Natural killer cell (primary cell): ENCODE measurements around the gene PPP3CA. TPM values are rescaled to one million over a fixed set of nuclear protein-coding genes. Genes with fewer than 3 reads are reported as not detected.

ENCODE experiments used
- ATAC-seq, 3 donors: fragments of 150-1000 bp in 2 of 3; fragments of 200-7000 bp in 1 of 3; cut with Tn5 transposase; 1 replicate in 1 of 3; 2 replicates in 2 of 3; pipeline ENCODE4 v1.10.0; 2021; ENCODE audit warnings: mild to moderate bottlenecking in 2 of 3, moderate library complexity in 2 of 3
- DNase-seq, 2 donors: peaks; one replicate each; pipeline versions ENCODE4 v3.0.0 to v3.0.0-alpha.2; 2013 to 2021; ENCODE audit warnings: mixed read lengths in 1 of 2
- H3K27ac ChIP-seq: one replicate; pipeline ENCODE4 v1.5.1; 2013; ENCODE audit warnings: mild to moderate bottlenecking, low read length
- H3K27me3 ChIP-seq: one replicate; pipeline ENCODE4 v1.6.1; 2013; ENCODE audit warnings: low read length; ENCODE audit not compliant: control insufficient read depth, insufficient read depth
- H3K36me3 ChIP-seq: one replicate; pipeline ENCODE4 v1.6.1; 2013; ENCODE audit warnings: low read length; ENCODE audit not compliant: control insufficient read depth, insufficient read depth
- H3K4me1 ChIP-seq: one replicate; pipeline ENCODE4 v1.6.1; 2013; ENCODE audit warnings: low read length; ENCODE audit not compliant: control insufficient read depth, insufficient read depth
- H3K4me3 ChIP-seq: one replicate; pipeline ENCODE4 v1.5.1; 2013; ENCODE audit warnings: low read length
- H3K9me3 ChIP-seq: one replicate; pipeline ENCODE4 v1.6.1; 2013; ENCODE audit warnings: low read length; ENCODE audit not compliant: control insufficient read depth, insufficient read depth
- H3K27ac Mint-ChIP-seq, 2 donors: one replicate each; pipeline ENCODE4 v1.8.0; 2022; ENCODE audit warnings: mild to moderate bottlenecking in 2 of 2, mixed read lengths in 2 of 2, moderate library complexity in 1 of 2
- H3K27me3 Mint-ChIP-seq, 2 donors: one replicate each; pipeline ENCODE4 v1.8.0; 2022; ENCODE audit warnings: low read depth in 2 of 2, mixed read lengths in 2 of 2
- H3K36me3 Mint-ChIP-seq: one replicate; pipeline ENCODE4 v1.8.0; 2022; ENCODE audit warnings: mixed read lengths
- H3K4me1 Mint-ChIP-seq, 2 donors: one replicate each; pipeline ENCODE4 v1.8.0; 2022; ENCODE audit warnings: mixed read lengths in 2 of 2
- H3K4me3 Mint-ChIP-seq: one replicate; pipeline ENCODE4 v1.8.0; 2022; ENCODE audit warnings: mild to moderate bottlenecking, moderate library complexity, mixed read lengths
- H3K9me3 Mint-ChIP-seq, 2 donors: one replicate each; pipeline ENCODE4 v1.8.0; 2022; ENCODE audit warnings: mixed read lengths in 2 of 2
- CTCF ChIP-seq: fragments of 200-600 bp; IDR thresholded peaks from one replicate; pipeline ENCODE4 v1.8.0; 2022; ENCODE audit warnings: antibody characterized with exemption
- WGBS: methylation state at CpG from one replicate; pipeline ENCODE4 v1.1.7; 2013; ENCODE audit warnings: missing lambda C conversion rate; ENCODE audit not compliant: insufficient coverage; 5-methylcytosine and 5-hydroxymethylcytosine counted together
- intact Hi-C: fragments of 100-400 bp; cut with micrococcal nuclease; formaldehyde crosslinking; loops from one replicate; pipeline ENCODE4 v1.14.2; 2022
- total RNA-seq, 4 donors: library from RNA; stranded (reverse); fragments of 120-200 nt in 1 of 4; gene quantifications; one replicate each; pipeline versions ENCODE4 v1.2.3 to v1.2.4, GENCODE V29; 2013 to 2022

PPP3CA gene
- total RNA-seq, 3 donors from 2014 or later (not counting 1 experiment from before 2014, with no cell fraction given), result 53.1 to 73.1 (median 58.0) TPM

- Mint-ChIP-seq H3K9me3 (no peaks in the 10 kb centered on the region), H3K36me3 (no peaks in the 10 kb centered on the region), H3K4me1 (peaks cover 74 to 83% of the 10 kb centered on the region in 2 donors), H3K27ac (peak overlapping the region; percentile 47 to 74), H3K27me3 (no peaks in the 10 kb centered on the region), H3K4me3 (peak overlapping the region; percentile 55)
- no peak overlapping the region for H3K4me3 ChIP-seq
- ATAC-seq (no peak), DNase-seq (no peak)
- TF ChIP-seq CTCF, result no peak
- H3K27me3 ChIP-seq, result no peaks in the 10 kb centered on the region
- no peaks in the 10 kb centered on the region for H3K9me3 ChIP-seq
- no peak overlapping the region for H3K27ac ChIP-seq
- over 99% methylated on average over 3 of the region's 3 CpGs for WGBS
- intact Hi-C loops, result loop anchor here (5.0 kb wide), 2 partner anchors 46 to 66 kb away; partner anchors contain the start of gene PPP3CA
- H3K4me1 ChIP-seq, result peaks cover 12% of the 10 kb centered on the region
- no peaks in the 10 kb centered on the region for H3K36me3 ChIP-seq
Measured at GRCh38 chr4:101280866-101281600, 66.3 kb downstream of the PPP3CA start.

- WGBS, result 60% methylated on average over 3 of the region's 3 CpGs
- Mint-ChIP-seq H3K27ac (peak overlapping the region; percentile 12 to 35), H3K4me1 (peaks cover 81 to 83% of the 10 kb centered on the region in 2 donors), H3K9me3 (no peaks in the 10 kb centered on the region), H3K4me3 (peak overlapping the region; percentile 8), H3K27me3 (no peaks in the 10 kb centered on the region), H3K36me3 (no peaks in the 10 kb centered on the region)
- Histone ChIP-seq H3K27ac (no peak overlapping the region), H3K4me1 (peaks cover 9% of the 10 kb centered on the region), H3K27me3 (no peaks in the 10 kb centered on the region), H3K36me3 (no peaks in the 10 kb centered on the region), H3K9me3 (no peaks in the 10 kb centered on the region), H3K4me3 (no peak overlapping the region)
- ATAC-seq, result peak in 2 of 3 donors; percentile 29 to 35
- intact Hi-C loops, result no loop called here
- DNase-seq, result peak in 1 of 2 donors; percentile 7
- TF ChIP-seq CTCF, result no peak
Measured at GRCh38 chr4:101279377-101279871, 67.9 kb downstream of the PPP3CA start.

- no peaks in the 10 kb centered on the region for H3K27me3 Mint-ChIP-seq
- no peak overlapping the region for H3K27ac Mint-ChIP-seq
- Histone ChIP-seq H3K27me3 (no peaks in the 10 kb centered on the region), H3K4me1 (peaks cover 5% of the 10 kb centered on the region), H3K9me3 (no peaks in the 10 kb centered on the region), H3K36me3 (no peaks in the 10 kb centered on the region), H3K4me3 (no peak overlapping the region), H3K27ac (no peak overlapping the region)
- ATAC-seq, result no peak
- intact Hi-C loops, result no loop called here
- H3K4me1 Mint-ChIP-seq, result peaks cover 67 to 68% of the 10 kb centered on the region in 2 donors
- no CpG with 5 or more reads among the region's 1 CpG for WGBS
- no peak overlapping the region for H3K4me3 Mint-ChIP-seq
- no peaks in the 10 kb centered on the region for H3K36me3 Mint-ChIP-seq
- no peaks in the 10 kb centered on the region for H3K9me3 Mint-ChIP-seq
- TF ChIP-seq CTCF, result no peak
- no peak for DNase-seq
Measured at GRCh38 chr4:101277671-101278070, 69.7 kb downstream of the PPP3CA start.
